ENCODE measurements around the gene GGNBP2.

Gene GGNBP2

GRCh38 chr17:36609498-36609862 lies 64.8 kb downstream of the GGNBP2 start:
- no peak overlapping the region for H3K4me3 ChIP-seq (replicated peaks; ENCODE audit: low read depth, low read length)
- no peak for TF ChIP-seq CTCF (IDR thresholded peaks at IDR 0.05; ENCODE audit: low read length, missing control alignments)
- no peak for DNase-seq (ENCODE audit: low read depth)

- no peak for DNase-seq (ENCODE audit: low read depth)
- H3K4me3 ChIP-seq (replicated peaks; ENCODE audit: low read depth, low read length): no peak overlapping the region
- no peak for TF ChIP-seq CTCF (IDR thresholded peaks at IDR 0.05; ENCODE audit: low read length, missing control alignments)
Measured at GRCh38 chr17:36610474-36610873, 65.8 kb downstream of the GGNBP2 start.

DNA sequence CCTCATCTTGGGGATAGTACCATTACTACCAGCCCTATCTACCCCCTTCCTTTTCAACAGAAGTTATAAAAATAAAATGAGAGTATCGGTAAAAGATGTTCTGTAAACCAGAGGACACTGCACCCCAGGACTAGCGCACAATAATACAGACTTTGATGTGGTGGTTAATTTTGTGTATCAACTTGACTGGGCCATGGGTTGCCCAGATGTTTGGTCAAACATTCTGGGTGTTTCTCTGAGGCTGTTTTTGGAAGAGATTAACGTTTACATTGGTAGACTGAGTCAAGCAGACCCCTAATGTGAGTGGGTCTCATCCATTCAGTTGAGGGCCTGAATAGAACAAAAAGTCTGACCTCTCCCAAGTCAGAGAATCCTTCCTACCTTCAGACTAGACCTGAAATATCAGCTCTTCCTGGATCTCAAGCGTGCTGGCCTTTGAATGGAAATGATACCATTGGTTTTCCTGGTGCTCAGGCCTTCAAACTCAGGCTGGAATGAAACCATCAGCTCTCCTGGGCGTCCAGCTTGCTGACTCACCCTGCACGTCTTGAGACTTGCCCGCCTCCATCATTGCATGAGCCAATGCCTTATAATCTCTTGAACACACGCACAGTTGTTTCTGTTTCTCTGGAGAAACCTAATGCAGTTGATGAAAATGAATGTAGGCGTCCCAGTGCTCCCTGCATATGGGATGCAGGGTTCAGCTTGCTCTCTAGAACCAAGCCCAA lies 66.8 kb downstream of the GGNBP2 start:
- no peak overlapping the region for H3K4me3 ChIP-seq (replicated peaks; ENCODE audit: low read depth, low read length)
- no peak for TF ChIP-seq CTCF (IDR thresholded peaks at IDR 0.05; ENCODE audit: low read length, missing control alignments)
- DNase-seq (ENCODE audit: low read depth): peak; percentile 76

DNA sequence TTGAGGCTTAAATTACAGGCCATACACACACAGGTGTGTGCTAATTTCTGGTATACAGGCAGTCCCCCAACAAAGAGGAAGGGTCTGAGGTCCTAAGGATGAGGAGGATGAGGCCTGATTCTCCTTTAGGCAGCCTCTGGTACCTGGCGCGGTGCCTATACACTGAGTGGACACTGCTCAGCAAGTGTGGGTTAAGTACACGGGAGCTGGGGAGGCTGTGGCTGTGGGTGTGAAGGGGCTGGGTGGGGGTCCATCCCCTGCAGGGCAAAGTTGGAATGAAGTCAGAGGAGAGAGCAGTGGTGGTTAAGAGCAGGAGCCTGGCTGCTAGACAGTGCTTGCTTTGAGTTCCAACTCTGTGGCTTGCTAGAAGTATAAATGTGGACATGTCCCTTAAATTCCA lies 67.6 kb downstream of the GGNBP2 start:
- DNase-seq (ENCODE audit: low read depth): no peak
- no peak overlapping the region for H3K4me3 ChIP-seq (replicated peaks; ENCODE audit: low read depth, low read length)
- TF ChIP-seq CTCF (IDR thresholded peaks at IDR 0.05; ENCODE audit: low read length, missing control alignments): no peak

DNA sequence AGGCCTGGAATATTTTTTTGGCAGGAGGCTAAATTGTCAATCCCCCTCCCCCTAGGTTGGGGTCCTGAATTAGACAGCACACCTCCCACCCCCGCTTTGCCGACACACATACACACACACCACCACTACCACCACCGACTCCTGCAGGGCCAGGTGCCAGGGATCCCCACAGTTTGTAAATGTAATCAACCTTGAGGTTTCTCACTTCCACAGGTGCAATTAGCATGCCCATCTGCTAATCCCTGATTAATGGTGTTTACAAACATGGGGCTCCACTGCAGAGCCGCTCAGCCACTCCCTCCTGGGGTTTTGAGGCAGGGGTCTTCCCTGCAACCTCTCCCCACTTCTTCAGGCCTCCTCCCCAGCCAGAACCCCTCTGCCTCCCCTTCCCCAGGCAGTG lies 68.4 kb downstream of the GGNBP2 start:
- DNase-seq (ENCODE audit: low read depth): no peak
- no peak overlapping the region for H3K4me3 ChIP-seq (replicated peaks; ENCODE audit: low read depth, low read length)

GRCh38 chr17:36614081-36614480 lies 69.4 kb downstream of the GGNBP2 start:
- DNase-seq (ENCODE audit: low read depth): no peak
- TF ChIP-seq CTCF (IDR thresholded peaks at IDR 0.05; ENCODE audit: low read length, missing control alignments): no peak

More for the DNA sequence above, 68.4 kb downstream of the GGNBP2 start:
- TF ChIP-seq CTCF (IDR thresholded peaks at IDR 0.05; ENCODE audit: low read length, missing control alignments): no peak

DNA sequence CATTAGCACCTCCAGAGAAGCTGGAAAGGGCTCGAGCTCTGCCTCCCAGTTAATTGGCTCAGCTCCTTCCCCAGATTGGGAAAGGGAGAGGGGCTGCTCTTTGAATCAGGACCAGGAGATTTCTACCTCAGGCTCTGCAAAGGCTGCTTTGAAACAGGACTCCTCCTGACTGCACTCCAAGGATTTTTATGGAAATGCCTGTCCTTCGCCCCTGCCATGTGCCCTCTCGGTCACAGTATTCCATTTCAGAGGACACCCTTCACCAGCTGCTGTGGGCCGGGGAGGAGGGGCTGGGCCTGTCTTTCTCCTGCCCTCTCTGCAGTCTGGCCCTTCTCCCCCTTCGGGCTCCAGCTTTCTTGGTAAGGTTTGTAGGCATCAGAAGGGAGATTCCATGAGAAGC lies 70.2 kb downstream of the GGNBP2 start:
- no peak for DNase-seq (ENCODE audit: low read depth)
- H3K4me3 ChIP-seq (replicated peaks; ENCODE audit: low read depth, low read length): no peak overlapping the region
- no peak for TF ChIP-seq CTCF (IDR thresholded peaks at IDR 0.05; ENCODE audit: low read length, missing control alignments)

More at GRCh38 chr17:36614081-36614480, 69.4 kb downstream of the GGNBP2 start:
- no peak overlapping the region for H3K4me3 ChIP-seq (replicated peaks; ENCODE audit: low read depth, low read length)

Data from fibroblast of pulmonary artery (primary cell).